Upper lobe of right lung (tissue), 1 donor: Measurements from ENCODE around the gene LBR. TPM values are rescaled to one million over a fixed set of nuclear protein-coding genes. Genes with fewer than 3 reads are reported as not detected.
"Not testable (repeated sequence)": the region's sequence is repeated elsewhere in the genome, so short reads cannot be mapped to it uniquely, and the experiment has no call there.

Experiments
- ATAC-seq: fragments of 200-7000 bp; cut with Tn5 transposase; one replicate; pipeline ENCODE4 v1.9.1; 2020; ENCODE audit warnings: mild to moderate bottlenecking, moderate library complexity
- DNase-seq: peaks from one replicate; pipeline ENCODE4 v3.0.0-alpha.2; 2020
- H3K27ac ChIP-seq: fragments of 200-600 bp; one replicate; pipeline ENCODE4 v1.8.0; 2022
- H3K27me3 ChIP-seq: fragments of 200-600 bp; one replicate; pipeline ENCODE4 v1.8.0; 2022; ENCODE audit warnings: mild to moderate bottlenecking
- H3K36me3 ChIP-seq: fragments of 200-600 bp; one replicate; pipeline ENCODE4 v1.8.0; 2022
- H3K4me1 ChIP-seq: fragments of 200-600 bp; one replicate; pipeline ENCODE4 v1.8.0; 2022
- H3K4me3 ChIP-seq: fragments of 200-600 bp; one replicate; pipeline ENCODE4 v1.8.0; 2022; ENCODE audit warnings: mild to moderate bottlenecking
- H3K9me3 ChIP-seq: fragments of 200-600 bp; one replicate; pipeline ENCODE4 v1.8.0; 2022
- intact Hi-C: fragments of 100-400 bp; cut with DNase I; formaldehyde crosslinking; loops from one replicate; pipeline ENCODE4 v1.11.0; 2022
- total RNA-seq: library from RNA; stranded (reverse); fragmentation: NEBNext Ultra II Directional; extraction: Animal tissue kit (Norgen Biotek cat#: 25700); gene quantifications from one replicate; pipeline ENCODE4 v1.2.1, GENCODE V29; 2021
- TF ChIP-seq, protein P1 (sequence below): fragments of 200-600 bp; IDR thresholded peaks from one replicate; pipeline ENCODE4 v1.8.0; 2022; ENCODE audit warnings: antibody characterized with exemption
- donor health status: DM: no; HTN: yes; CAD: no; lungs with severe emphysema.

Gene LBR
- total RNA-seq, 1 donor from 2014 or later: 55.2 TPM

DNA sequence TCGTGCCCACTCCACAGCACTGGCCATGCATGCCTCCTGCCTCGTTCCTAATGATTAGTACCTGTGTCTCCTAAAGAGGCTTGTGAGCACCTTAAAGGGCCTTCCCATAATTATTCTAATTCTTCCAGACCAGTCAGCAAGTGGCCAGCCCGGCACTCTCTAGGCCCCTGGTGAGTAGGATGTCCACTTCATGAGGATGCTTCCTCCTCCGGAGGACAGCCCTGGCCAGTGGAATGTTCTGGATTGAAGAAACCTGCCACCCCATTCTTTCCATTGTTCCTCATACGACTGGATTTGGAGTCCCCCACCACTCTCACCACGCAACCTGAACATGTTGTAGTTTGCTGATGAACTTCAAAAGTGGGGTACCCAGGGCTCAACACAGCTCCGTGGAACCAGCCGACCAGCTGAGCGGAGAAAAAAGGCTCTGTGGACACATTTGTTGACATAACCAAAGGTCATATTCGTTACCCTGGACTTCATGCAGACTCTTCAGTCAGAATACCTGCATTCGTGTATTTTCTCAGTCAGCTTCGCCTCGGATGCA lies 46.7 kb upstream of the LBR start:
- ATAC-seq: no peak
- Histone ChIP-seq H3K9me3 (no peaks in the 10 kb centered on the region), H3K27ac (no peak overlapping the region), H3K4me1 (no peaks in the 10 kb centered on the region), H3K36me3 (no peaks in the 10 kb centered on the region), H3K27me3 (no peaks in the 10 kb centered on the region), H3K4me3 (no peak overlapping the region)
- TF ChIP-seq, protein P1, sequence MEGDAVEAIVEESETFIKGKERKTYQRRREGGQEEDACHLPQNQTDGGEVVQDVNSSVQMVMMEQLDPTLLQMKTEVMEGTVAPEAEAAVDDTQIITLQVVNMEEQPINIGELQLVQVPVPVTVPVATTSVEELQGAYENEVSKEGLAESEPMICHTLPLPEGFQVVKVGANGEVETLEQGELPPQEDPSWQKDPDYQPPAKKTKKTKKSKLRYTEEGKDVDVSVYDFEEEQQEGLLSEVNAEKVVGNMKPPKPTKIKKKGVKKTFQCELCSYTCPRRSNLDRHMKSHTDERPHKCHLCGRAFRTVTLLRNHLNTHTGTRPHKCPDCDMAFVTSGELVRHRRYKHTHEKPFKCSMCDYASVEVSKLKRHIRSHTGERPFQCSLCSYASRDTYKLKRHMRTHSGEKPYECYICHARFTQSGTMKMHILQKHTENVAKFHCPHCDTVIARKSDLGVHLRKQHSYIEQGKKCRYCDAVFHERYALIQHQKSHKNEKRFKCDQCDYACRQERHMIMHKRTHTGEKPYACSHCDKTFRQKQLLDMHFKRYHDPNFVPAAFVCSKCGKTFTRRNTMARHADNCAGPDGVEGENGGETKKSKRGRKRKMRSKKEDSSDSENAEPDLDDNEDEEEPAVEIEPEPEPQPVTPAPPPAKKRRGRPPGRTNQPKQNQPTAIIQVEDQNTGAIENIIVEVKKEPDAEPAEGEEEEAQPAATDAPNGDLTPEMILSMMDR: no peak
- DNase-seq: peak; percentile 59
- intact Hi-C loops: loop anchor here (5.0 kb wide), 1 partner anchor 503 kb away; no protein-coding TSS in a partner anchor

- DNase-seq: peak; percentile 46
- not testable (repeated sequence) for H3K4me1 ChIP-seq, H3K36me3 ChIP-seq, H3K9me3 ChIP-seq, H3K27ac ChIP-seq, H3K4me3 ChIP-seq, ATAC-seq, H3K27me3 ChIP-seq
- intact Hi-C loops: loop anchor here (5.0 kb wide), 1 partner anchor 503 kb away; no protein-coding TSS in a partner anchor
These were observed 46.0 kb upstream of the LBR start for GRCh38 chr1:225473676-225474438.

GRCh38 chr1:225473266-225473665 lies 45.4 kb upstream of the LBR start:
- H3K27me3 ChIP-seq, H3K36me3 ChIP-seq, H3K4me1 ChIP-seq, H3K4me3 ChIP-seq, DNase-seq, H3K27ac ChIP-seq, H3K9me3 ChIP-seq, ATAC-seq: not testable (repeated sequence)
- intact Hi-C loops: loop anchor here (5.0 kb wide), 1 partner anchor 504 kb away; no protein-coding TSS in a partner anchor

DNA sequence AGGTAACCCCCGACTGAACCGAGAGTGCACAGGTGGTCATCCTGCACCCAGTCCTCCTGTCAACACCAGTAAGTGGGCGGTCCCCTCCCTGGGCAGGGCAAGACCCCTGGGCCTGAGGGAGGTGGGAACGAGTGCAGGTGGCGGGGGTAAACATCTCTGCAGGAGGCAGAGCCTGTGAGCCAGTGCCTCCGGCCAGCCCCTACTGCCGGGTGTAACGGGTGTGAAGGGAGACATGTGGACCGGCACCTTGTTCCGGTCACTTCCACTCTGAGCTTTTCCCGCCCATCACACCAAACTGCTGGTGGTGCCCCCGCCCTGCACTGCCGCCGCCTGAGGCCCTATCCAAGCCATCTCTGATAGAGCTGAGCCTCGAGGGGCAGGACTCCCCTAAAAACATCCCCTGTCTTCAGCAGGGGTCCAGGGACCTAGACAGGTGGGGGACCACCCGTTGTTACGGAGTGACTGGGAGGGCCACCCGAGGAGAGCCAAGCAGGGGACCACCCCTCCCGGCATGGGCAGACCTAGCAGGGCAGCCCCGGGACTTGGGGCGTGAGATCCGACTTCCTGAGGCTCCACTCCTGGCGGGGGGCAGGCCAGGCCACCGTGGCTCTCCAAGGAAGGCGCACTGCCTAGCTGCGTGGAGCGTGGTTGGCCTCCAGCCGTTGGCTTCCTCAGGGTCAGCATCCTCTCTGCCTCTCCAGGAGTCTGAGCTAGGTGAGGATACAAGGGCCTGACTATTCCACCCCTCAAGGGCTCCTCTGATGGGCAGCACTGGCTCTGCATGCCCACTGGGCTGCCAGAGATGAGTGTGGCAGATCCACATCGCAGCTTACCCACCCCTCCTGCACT lies 43.8 kb upstream of the LBR start:
- DNase-seq: peak; percentile 57
- no peaks in the 10 kb centered on the region for H3K27me3 ChIP-seq

GRCh38 chr1:225471109-225471452 lies 43.2 kb upstream of the LBR start:
- TF ChIP-seq, protein P1: no peak
- DNase-seq: no peak
- intact Hi-C loops: loop anchor here (5.0 kb wide), 1 partner anchor 506 kb away; no protein-coding TSS in a partner anchor
- Histone ChIP-seq H3K4me3 (no peak overlapping the region), H3K36me3 (no peaks in the 10 kb centered on the region), H3K27ac (no peak overlapping the region), H3K4me1 (peaks cover 17% of the 10 kb centered on the region), H3K27me3 (no peaks in the 10 kb centered on the region), H3K9me3 (no peaks in the 10 kb centered on the region)
- ATAC-seq: no peak

More for the DNA sequence above, 43.8 kb upstream of the LBR start:
- ATAC-seq: no peak
- H3K36me3 ChIP-seq: no peaks in the 10 kb centered on the region
- TF ChIP-seq, protein P1: no peak
- H3K4me1 ChIP-seq: peaks cover 14% of the 10 kb centered on the region
- no peak overlapping the region for H3K27ac ChIP-seq
- H3K4me3 ChIP-seq: no peak overlapping the region
- H3K9me3 ChIP-seq: no peaks in the 10 kb centered on the region
- intact Hi-C loops: loop anchor here (5.0 kb wide), 1 partner anchor 506 kb away; no protein-coding TSS in a partner anchor

GRCh38 chr1:225470211-225471108 lies 42.6 kb upstream of the LBR start:
- no peak overlapping the region for H3K27ac ChIP-seq
- ATAC-seq (no peak), DNase-seq (peak; percentile 53)
- intact Hi-C loops: loop anchor here (5.0 kb wide), 1 partner anchor 507 kb away; no protein-coding TSS in a partner anchor
- H3K9me3 ChIP-seq: no peaks in the 10 kb centered on the region
- H3K4me1 ChIP-seq: peaks cover 17% of the 10 kb centered on the region
- no peaks in the 10 kb centered on the region for H3K36me3 ChIP-seq
- H3K4me3 ChIP-seq: no peak overlapping the region
- TF ChIP-seq, protein P1: no peak
- H3K27me3 ChIP-seq: no peaks in the 10 kb centered on the region
